ENCODE measurements around the gene PAQR4.

GRCh38 chr16:2939968-2940367 lies 29.2 kb upstream of the PAQR4 start:
- no peak for TF ChIP-seq CTCF (conservative IDR thresholded peaks at IDR 0.05 in 1 of 2, IDR thresholded peaks at IDR 0.05 in 1 of 2; ENCODE audit: extremely low read depth in 1 of 2, insufficient read depth in 1 of 2, low read depth in 1 of 2, low read length in 2 of 2)
- TF ChIP-seq EZH2 (IDR thresholded peaks at IDR 0.05; ENCODE audit: borderline replicate concordance, low read length), result no peak
